Epithelial cell of alveolus of lung (primary cell): Measurements from ENCODE around the gene KCNMB2. TPM values are rescaled to one million over a fixed set of nuclear protein-coding genes. Genes with fewer than 3 reads are reported as not detected.

Experiments
- total RNA-seq: library from RNA; depleted of rRNA; stranded (reverse); fragments of >200 nt; gene quantifications from 2 replicates; pipeline ENCODE4 v1.2.1, GENCODE V29; 2015

The KCNMB2 gene
- total RNA-seq = 0.39 TPM in 1 of 2 replicates, not detected in the other

GRCh38 chr3:178536211-178537079, at the start of gene KCNMB2:
TSS of gene KCNMB2 (plus strand) at chr3:178536436.

